HS-5 (cell line): Measurements from ENCODE around the gene EFNB2.

Experiments
- DNase-seq: peaks from one replicate; pipeline ENCODE4 v3.0.0-alpha.2; 2012; ENCODE audit warnings: low read depth

The EFNB2 gene

DNA sequence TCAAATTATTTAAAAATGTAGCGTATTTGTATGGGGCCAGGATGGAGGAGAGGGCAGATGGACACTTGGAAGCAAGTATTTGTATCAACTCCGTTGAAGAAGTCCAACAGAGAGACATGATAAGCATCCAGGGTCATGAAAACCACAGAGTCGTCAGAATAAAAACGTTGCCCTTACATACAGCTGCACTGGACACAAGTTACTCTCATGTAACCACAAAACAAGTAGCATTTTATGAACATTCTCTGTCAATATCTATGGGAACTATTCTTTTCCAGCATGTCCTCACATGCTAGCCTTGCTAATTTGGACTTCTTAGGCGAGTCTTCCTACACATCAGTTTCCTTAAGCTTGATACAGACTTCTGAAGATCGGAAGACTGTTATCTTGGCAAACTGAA, 35.0 kb downstream of the EFNB2 start:
- no peak for DNase-seq

DNA sequence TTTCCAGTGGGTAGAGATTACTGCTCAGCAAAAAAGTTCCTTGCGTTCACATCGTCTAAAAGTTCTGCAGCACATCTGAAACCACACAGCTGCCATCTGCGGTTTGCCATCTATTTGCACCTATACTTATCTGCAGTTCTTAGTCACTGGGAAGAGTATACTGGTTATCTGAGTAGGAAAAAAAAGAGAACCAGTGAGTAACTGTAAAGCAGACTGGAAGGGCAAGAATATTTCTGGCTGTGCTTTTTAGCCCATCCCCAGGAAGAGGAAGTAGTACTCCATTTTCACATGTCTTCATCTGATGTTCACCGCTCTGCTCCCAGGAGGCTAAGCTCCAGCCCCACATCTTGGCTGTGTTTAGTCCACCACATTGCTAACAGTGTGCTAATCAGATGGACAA, 35.6 kb downstream of the EFNB2 start:
- DNase-seq, result no peak

DNA sequence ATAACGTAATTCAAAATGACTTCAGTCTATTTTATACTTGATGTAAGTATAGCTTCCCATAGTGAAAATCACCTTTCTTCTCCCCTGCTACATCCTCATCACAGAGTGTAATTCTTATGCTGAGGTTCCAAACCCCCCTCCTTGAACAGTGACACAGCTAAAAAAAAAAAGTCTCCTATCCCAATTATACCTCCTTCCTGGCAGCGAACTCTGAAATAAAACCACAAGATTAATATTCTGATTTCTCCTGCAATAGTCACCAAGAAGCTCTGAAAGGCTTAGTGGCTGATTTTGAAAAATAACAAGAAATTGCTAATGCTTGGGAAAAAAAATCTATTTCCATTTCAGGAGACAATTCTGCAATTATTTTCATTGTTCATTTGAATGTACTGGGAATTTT, 36.3 kb downstream of the EFNB2 start:
- no peak for DNase-seq

DNA sequence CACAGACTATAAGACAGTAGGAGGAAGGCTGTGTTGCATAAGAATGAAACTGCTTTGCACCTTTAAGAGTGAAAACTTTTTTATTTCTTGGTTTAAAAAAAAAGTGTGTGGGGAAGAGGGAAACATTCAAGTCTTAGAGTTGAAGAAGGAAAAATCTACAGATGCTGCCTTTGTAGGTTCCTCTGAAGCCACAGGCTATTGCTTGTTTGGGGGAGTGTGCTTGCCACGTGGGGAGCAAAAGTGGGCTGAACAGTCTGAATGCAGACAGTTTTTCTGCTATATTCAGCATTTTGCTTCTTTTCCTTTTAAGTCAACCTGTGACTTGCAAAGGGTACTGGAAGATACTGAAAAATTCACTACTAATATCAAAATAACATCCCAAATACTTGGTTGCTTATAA, 36.9 kb downstream of the EFNB2 start:
- no peak for DNase-seq

DNA sequence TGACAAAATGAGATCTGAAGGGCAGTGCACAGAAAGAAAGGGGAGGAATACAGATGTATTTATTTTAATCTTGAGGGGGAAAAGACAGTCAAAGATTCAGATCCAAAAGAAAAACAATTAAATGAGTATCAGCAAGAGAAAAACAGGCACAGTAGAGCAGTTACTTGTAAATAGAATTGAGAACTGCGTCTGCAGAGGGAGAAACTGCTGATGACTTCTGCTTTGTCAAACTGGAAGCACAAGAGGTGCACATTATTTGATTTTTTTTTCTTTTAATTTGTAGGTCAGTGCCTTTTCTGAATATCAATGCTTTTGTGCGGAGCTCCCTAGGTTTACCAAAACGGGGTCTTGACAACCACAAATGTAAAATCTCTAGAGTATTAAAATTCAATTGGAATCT, 37.3 kb downstream of the EFNB2 start:
- no peak for DNase-seq

DNA sequence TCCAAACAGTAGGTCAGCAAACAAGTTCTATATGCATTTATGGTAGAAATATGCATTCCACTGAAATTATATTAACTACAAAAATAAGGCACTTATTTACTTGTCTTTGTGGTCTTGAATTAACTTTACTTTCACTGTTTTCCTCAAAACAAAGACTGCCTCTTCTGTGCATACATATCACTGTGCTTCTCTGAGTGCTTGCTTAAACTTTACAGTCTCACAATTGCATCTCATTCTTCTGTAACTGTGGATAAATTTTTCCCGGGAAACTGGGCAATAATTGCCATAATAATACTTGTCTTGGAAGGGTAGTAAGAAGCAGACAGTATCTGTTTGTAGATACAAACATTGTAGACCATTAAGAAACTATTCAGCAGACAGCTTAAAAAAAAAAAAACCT, 38.4 kb downstream of the EFNB2 start:
- no peak for DNase-seq

DNA sequence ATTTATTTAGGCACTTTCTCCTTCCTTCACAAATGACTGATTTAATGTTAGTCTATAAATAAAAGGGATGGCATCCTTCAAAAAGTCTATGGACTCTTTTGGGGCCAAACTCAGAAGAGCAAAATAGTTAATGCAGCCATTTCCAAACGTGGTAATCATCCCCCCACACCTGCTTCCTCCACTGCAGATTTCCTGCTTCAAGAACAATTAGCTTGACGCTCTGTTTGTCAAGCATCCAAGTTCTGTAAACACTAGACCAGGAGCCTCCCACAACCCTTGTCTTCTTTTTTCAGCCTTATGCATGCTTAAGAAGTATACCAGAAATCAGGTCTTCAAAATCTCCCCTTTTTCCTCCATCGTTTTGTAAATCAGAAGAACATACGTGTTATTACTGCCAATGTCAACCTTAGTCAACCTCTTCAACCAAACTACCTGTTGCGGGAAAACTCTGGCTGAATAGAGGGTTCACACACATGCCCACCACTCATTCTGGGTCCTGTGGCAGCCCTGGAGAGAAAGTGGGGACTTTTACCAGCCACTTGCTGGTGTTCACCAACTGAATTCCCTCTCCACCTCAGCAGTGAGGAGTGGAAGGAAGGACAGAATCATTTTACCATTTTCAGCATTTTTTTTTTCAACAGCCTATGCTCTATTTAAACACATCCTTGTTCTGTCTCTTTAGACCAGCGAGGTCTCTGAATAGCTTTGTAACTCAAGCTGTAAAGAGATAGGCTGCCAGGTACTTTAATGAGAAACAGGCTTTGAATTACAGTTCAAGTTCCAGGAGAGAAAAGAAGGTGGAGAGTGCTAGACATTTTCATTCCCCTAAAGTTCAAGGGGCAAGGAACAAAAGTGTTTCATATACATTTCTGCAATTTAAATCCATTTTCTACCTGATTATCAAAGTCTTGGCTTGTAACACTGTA, 39.1 kb downstream of the EFNB2 start:
- DNase-seq, result no peak

DNA sequence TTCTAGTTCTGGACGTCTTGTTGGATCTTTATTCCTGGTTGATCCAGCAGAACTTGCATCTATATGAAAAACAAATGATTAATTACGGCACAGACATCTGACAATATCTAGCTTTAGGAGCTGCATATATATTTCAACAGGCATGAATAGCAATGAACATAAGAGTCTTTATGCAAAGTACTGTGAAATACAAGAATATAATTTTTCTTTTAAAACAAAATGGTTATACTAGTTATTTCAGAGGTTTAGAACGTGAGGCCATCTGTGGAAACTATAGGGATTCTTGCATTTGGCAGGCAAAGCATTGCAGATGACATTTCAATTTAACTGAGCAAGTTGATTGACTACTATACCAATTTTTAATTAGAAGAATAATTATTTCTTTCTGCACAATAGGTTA, 40.5 kb downstream of the EFNB2 start:
- DNase-seq, result no peak

DNA sequence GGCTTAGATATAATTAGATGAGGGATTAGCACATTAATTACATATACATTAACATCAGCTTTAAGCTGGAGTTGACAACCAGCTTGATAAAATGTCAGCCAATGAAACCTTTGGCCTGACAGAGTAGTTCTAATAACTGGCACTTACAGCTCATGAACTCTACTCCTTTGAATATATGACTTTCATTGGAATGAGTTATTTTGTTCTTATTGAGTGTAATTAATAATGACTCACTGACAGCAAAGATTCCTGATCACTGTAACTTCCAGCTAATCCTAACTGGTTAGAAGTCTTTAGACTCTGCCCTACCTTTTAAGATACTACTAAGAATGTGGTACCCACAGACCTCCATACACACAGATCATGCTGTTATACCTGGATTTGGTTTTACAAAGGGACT, 41.0 kb downstream of the EFNB2 start:
- DNase-seq, result no peak

DNA sequence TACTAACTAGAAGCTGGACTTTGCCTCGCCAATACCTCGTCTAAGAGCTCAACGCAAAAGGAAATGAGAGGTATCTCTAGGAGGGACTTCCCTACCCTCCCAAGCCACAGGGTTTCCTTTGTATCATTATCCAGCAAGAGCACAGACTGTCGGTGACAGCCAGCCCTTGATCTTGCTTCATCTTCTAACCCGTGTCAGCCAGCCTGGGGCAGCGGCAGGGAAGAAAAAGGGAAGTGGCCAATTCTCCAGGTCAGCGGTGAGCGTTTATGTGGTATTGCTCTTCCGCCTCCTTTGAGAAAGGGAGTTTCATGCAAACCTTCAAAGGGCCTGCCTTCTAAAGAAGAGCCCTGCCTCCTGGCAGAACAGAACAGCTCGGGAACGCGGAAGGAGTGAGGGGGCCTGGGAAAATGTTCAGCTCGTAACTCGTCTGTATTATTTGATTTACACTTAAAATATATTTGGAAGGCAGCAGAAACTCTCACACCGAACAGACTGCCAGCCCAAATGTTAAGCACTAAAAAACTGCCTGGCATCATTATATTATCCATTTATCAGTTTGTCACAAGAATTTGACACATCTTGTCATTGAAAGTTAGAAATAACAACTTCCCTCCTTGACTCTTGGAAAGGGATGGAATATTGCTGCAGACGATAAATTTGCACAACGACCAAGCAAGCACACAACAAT, 41.8 kb downstream of the EFNB2 start:
- DNase-seq, result no peak

DNA sequence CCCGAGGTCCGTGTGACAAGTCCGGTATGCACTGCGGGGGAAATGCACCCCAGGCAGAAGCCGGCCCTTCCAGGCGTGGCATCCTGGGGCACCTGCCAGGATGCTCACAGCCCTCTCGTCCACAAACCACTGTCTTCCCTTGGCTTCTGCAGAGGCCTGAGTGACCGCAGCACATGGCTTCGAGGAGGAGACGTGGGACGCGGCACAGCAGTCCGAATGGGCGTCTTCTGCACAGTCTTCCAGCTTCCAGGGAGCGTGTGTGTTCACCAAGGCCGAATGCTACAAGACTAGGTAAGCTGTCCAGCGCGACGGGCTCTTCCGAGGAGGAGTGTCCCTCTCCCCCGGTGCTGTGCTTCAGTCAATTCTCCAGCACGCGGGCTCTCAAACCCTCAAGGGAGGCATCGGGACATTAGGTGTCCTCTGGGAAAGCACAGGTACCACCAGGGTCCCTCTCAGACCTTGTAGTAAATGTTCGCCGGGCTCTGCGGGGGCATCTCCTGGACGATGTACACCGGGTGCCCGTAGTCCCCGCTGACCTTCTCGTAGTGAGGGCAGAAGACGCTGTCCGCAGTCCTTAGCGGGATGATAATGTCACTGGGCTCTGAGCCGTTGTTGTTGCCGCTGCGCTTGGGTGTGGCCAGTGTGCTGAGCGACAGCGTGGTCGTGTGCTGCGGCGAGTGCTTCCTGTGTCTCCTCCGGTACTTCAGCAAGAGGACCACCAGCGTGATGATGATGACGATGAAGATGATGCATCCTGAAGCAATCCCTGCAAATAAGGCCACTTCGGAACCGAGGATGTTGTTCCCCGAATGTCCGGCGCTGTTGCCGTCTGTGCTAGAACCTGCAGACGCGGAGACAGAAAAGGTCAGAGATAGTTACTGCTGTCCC, 42.6 kb downstream of the EFNB2 start:
- DNase-seq, result no peak

DNA sequence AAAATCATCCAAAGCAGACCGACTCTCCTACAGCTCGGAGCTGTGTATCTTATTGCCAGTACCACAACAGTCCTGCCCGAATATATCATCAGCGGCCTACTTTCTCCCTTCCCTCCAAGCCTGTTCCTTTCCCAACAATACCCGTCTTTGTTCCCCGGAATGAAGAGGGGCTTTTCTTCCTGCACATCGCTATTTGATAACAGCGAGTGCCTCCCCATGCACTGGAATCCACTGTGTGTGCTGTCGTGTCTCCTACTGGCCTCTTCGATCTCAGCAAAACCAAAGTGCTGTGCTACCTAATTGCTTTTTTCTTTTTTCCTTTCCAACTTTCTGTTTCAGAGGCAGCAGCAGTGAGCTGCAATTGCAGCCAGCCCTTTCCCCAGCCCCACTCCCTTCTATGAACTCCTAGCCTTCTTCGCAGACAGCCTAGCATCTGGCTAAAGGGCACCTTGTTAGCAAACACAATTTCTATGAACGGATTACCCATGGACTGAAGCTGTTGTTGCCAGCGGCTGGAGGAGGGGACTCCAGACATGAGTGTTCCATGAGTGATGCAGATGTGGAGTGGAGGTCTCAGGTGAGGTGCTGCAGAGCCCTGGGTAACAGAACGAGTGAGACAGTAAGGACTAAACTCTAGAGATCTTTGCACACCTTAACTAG, 43.4 kb downstream of the EFNB2 start:
- no peak for DNase-seq

DNA sequence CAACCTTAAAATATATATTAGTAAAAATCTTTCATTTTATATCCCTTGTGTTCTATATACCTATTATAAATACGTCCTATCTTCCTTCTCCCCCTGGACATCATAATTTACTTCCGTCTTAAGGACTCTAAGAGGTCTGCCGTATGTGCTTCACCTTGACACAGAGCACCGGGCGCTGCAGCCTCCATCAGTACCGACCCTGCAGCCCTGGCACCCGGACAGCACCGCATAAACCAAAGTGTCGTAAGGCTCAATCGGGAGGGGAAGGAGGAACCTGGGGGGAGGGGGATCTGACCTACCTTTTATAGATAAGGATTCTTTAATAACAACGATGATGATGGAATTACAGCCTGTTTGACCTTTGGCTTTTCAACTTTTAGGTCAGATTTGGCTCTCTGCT, 44.0 kb downstream of the EFNB2 start:
- DNase-seq, result no peak

DNA sequence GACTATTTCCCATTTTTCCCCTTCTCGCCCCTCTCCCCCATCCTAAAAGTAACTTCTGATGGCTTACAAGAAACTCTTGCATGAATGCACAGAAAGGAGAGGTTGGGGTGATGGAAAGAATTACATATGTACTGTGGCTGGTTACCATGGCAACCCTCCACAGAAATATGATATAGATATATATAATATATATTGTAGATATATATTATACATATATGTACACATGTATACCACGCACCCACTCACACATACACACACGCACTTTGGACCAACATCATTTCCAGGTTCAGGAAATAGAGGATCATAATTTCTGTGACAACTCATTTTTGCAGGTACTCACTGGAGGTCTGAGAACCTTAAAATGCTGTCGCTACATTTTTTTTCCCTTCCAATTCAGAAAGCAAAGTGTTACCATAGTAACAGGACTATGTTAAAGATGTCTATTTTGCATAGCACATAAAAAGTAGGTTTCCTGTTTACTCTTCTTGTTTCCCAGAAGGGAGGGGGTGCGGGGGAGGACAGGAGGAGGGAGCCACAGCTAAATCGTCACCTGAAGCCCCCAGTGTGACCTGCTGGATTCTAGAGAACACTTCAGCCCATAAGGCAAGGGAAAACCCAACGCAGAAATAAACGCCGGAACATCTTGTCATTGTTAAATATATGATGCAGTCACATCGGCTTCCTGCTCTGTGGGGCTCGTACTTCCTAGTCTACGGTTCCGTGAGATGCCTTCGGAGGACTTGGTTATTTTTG, 44.7 kb downstream of the EFNB2 start:
- no peak for DNase-seq

DNA sequence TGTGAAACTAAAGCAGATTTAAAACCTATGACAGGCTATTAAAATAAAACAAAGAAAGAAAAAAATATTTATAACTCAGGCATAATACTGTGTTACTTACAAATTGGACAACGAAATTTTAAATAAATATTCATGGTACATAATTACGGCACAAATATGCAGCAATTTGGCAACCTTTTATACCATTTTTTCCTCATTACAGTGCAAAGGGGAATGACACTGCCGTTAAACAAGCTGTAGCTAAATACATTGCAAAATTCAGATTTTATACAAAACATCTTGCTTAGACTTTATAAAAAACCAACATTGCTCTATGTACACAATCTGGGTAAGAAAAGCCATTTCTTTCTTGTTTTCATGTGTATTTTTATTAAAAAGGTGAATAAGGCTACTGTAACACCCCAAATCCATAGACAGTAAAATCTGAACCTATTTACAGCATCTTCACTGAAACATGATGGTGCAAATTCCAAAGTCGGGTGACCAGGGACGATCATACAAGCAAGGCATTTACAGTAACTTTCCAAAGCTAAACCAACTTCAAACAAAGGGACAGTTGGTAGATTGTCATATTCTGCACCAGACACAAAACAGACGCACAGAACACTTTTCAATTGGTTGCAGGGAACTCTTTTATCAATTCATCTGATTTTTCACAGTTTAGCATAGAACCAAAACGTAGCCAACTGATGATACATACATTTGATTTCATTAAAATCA, 45.5 kb downstream of the EFNB2 start:
- DNase-seq, result no peak

DNA sequence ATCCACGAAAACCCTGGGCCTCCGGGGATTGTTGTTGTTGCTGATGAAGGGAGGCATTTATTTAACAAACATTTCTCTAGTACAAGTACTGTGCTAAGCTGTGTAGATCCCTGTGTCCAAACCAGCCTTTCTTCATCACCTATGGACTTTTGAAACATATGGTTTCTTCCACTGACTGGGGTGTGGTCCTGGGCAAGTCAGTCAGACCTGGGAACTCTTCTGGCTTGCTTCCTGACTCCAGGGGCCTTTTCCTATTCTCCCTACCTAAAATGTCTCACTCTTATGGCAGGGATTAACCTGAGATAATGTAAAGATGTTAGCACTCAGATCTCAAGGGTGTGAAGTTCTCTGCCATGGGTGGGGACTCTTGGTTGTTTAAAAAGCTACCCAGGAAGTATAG, 46.8 kb downstream of the EFNB2 start:
- DNase-seq, result no peak

DNA sequence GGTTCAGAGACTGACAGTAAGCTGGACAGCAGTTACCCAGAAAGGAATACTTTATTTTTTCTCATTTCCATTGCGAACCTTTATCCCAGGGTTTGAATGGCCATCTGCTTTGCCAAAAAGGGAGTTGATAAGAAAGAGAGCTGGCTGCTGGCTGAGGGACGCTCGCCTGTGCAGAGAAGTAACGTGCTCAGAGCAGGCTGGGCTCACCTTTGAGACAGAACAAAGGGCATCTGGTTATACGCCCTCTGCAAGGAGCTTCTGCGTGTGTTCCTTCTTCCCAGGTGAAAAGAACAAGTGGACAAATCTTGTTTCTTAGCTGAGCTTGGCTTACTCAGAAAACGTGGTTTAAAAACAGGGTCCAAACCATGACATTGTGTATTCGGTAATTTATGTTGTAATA, 47.4 kb downstream of the EFNB2 start:
- no peak for DNase-seq

DNA sequence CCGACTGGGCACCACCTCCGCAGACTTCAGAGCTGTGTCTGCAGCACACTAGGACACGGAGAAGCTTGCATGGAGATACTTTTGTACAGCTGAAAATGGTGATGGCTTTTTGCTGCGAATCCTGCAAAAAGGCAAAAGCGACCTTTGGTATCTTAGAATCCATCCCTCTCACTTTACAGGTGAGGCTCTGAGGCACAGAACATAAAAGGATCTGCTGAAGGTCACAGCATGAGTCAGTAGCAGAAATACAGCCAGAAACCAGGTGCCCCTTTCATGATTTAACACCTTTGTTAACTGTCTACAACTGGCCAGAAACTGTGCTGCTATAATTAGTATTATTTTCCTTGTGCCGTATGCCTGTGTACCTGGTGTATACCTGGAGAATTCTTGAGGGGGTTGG, 48.3 kb downstream of the EFNB2 start:
- no peak for DNase-seq

DNA sequence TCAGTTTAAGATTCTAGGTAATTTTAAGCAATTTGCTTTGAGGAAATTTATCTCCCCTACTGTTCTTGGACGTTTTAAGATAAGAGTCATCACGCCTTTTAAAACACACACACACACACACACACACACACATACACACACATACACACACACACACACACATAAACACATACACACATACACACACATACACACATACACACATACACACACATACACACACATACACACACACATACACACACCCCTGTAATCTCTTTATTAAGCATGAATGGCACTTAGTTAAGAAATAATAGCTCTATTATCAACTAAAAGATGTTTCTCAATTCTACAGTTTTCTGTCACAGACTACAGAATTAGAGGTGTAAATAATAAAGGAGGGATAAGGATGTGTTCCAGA, 49.2 kb downstream of the EFNB2 start:
- no peak for DNase-seq

DNA sequence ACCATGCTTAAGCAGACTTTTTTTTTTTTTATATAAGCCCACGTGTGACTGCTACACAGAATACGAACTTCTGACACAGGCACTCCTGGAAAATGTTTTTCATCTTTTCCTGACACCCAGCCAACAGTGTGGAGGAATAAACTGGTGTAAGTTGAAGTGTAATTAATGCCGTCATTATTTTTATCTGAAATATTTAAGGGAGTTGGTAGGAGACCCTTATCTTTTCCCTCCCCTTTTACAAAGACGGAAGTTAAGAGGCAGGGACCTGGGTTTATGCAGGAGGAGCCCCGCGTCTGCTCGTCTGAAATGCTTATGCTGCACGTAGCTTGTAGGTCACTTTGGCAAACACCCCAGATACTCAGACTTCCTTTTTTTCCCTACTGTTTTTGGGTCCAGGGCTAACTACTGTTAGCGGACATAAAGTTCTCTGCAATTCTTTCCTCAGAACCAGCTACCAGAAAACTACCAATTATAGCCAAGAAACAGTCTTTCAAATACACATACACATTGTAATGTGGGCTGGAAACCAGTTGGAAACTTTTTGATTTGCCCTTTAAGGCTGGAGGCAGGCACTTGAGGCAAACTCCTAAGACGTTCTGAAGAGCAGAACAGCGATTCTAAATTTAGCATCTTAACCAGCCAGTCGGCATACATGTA, 50.8 kb downstream of the EFNB2 start:
- no peak for DNase-seq
